Posterior vena cava (tissue), 2 donors: ENCODE measurements around the gene ST3GAL5. TPM values are rescaled to one million over a fixed set of nuclear protein-coding genes. Genes with fewer than 3 reads are reported as not detected.
"Not testable (repeated sequence)": the region's sequence is repeated elsewhere in the genome, so short reads cannot be mapped to it uniquely, and the experiment has no call there.

ENCODE experiments used
- DNase-seq: peaks from one replicate; pipeline ENCODE4 v3.0.0-alpha.2; 2020; ENCODE audit warnings: low spot score
- intact Hi-C, 2 donors: fragments of 100-400 bp; cut with DNase I; formaldehyde crosslinking; loops; one replicate each; pipeline versions ENCODE4 v1.14.1 to v1.14.2; 2022 to 2023
- total RNA-seq, 2 donors: library from RNA; stranded (reverse); fragmentation: NEBNext Ultra II Directional; extraction: Animal tissue kit (Norgen Biotek cat#: 25700); gene quantifications; one replicate each; pipeline ENCODE4 v1.2.1, GENCODE V29; 2021
- donor health status: DM: yes; HTN: yes; CAD: no.
- donor health status: DM: yes; HTN: yes; CAD: no.

The ST3GAL5 gene
- total RNA-seq, 2 donors from 2014 or later: 20.4 to 23.5 TPM

GRCh38 chr2:85899284-85899683 is 10.5 kb upstream of the ST3GAL5 start:
- DNase-seq: no peak
- intact Hi-C loops: no loop called here

- no peak for DNase-seq
- intact Hi-C loops: no loop called here
Measured at GRCh38 chr2:85898881-85899280, 10.1 kb upstream of the ST3GAL5 start.

- intact Hi-C loops: not testable (repeated sequence)
Measured at GRCh38 chr2:85894554-85895278, 5.9 kb upstream of the ST3GAL5 start.

GRCh38 chr2:85893428-85894258 is 4.9 kb upstream of the ST3GAL5 start:
- intact Hi-C loops: no loop called here
- no peak for DNase-seq

More at GRCh38 chr2:85894554-85895278, 5.9 kb upstream of the ST3GAL5 start:
- not testable (repeated sequence) for DNase-seq

- intact Hi-C loops: no loop called here
- no peak for DNase-seq
Measured at GRCh38 chr2:85892216-85892944, 3.6 kb upstream of the ST3GAL5 start.

- intact Hi-C loops: no loop called here
Measured at GRCh38 chr2:85890522-85891176, 1.9 kb upstream of the ST3GAL5 start.

GRCh38 chr2:85889627-85890281 is 964 bp upstream of the ST3GAL5 start:
- intact Hi-C loops: no loop called here

More at GRCh38 chr2:85890522-85891176, 1.9 kb upstream of the ST3GAL5 start:
- DNase-seq: no peak

GRCh38 chr2:85888020-85888683 is 638 bp downstream of the ST3GAL5 start:
- DNase-seq: peak; percentile 83
- intact Hi-C loops: no loop called here

More at GRCh38 chr2:85889627-85890281, 964 bp upstream of the ST3GAL5 start:
- DNase-seq: no peak

- peak; percentile 84 for DNase-seq
- intact Hi-C loops: no loop called here
Measured at GRCh38 chr2:85887566-85888019, 1.2 kb downstream of the ST3GAL5 start.

- intact Hi-C loops: no loop called here
- DNase-seq: peak; percentile 91
Measured at GRCh38 chr2:85886590-85886989, 2.2 kb downstream of the ST3GAL5 start.

- intact Hi-C loops: no loop called here
- DNase-seq: no peak
Measured at GRCh38 chr2:85886141-85886540, 2.6 kb downstream of the ST3GAL5 start.

- DNase-seq, intact Hi-C loops: not testable (repeated sequence)
Measured at GRCh38 chr2:85881781-85882180, 7.0 kb downstream of the ST3GAL5 start.

GRCh38 chr2:85880716-85881328 is 8.0 kb downstream of the ST3GAL5 start:
- DNase-seq, intact Hi-C loops: not testable (repeated sequence)

- intact Hi-C loops: loop anchor here in 1 of 2 donors (10.0 kb wide), 1 partner anchor 54 kb away; no protein-coding TSS in a partner anchor
Measured at GRCh38 chr2:85878719-85879370, 9.9 kb downstream of the ST3GAL5 start.

GRCh38 chr2:85875350-85876050 is 13.3 kb downstream of the ST3GAL5 start:
- intact Hi-C loops: loop anchor here in 1 of 2 donors (10.0 kb wide), 1 partner anchor 51 kb away; no protein-coding TSS in a partner anchor

More at GRCh38 chr2:85878719-85879370, 9.9 kb downstream of the ST3GAL5 start:
- DNase-seq: no peak

GRCh38 chr2:85873679-85874078 is 15.1 kb downstream of the ST3GAL5 start:
- intact Hi-C loops: loop anchor here in 1 of 2 donors (10.0 kb wide), 1 partner anchor 49 kb away; no protein-coding TSS in a partner anchor
- DNase-seq: no peak

More at GRCh38 chr2:85875350-85876050, 13.3 kb downstream of the ST3GAL5 start:
- no peak for DNase-seq
